HEK293T (cell line): ENCODE data around the gene SCAP.

Experiments used
- ELF4 ChIP-seq: fragments of 450-650 bp; IDR thresholded peaks from 2 replicates; pipeline ENCODE4 v1.6.1; 2017; ENCODE audit warnings: antibody characterized with exemption
- NFRKB ChIP-seq: fragments of 450-650 bp; IDR thresholded peaks from 2 replicates; pipeline ENCODE4 v1.6.1; 2016; ENCODE audit warnings: mild to moderate bottlenecking, moderate library complexity
- SUZ12 ChIP-seq: fragments of 450-650 bp; IDR thresholded peaks from 2 replicates; pipeline ENCODE4 v1.6.1; 2016; ENCODE audit warnings: mild to moderate bottlenecking
- ZNF384 ChIP-seq: fragments of 450-650 bp; IDR thresholded peaks from 2 replicates; pipeline ENCODE4 v1.6.1; 2016

GRCh38 chr3:47464588-47464987 lies 11.2 kb downstream of the SCAP start:
- no peak for TF ChIP-seq ELF4
- no peak for TF ChIP-seq ZNF384
- no peak for TF ChIP-seq NFRKB
- no peak for TF ChIP-seq SUZ12
